Upper lobe of right lung (tissue), 1 donor: ENCODE data around the gene BACE1-AS. TPM values are rescaled to one million over a fixed set of nuclear protein-coding genes. Genes with fewer than 3 reads are reported as not detected.

Source experiments
- ATAC-seq: fragments of 200-7000 bp; cut with Tn5 transposase; one replicate; pipeline ENCODE4 v1.9.1; 2020; ENCODE audit warnings: mild to moderate bottlenecking, moderate library complexity
- DNase-seq: peaks from one replicate; pipeline ENCODE4 v3.0.0-alpha.2; 2020
- H3K27ac ChIP-seq: fragments of 200-600 bp; one replicate; pipeline ENCODE4 v1.8.0; 2022
- H3K27me3 ChIP-seq: fragments of 200-600 bp; one replicate; pipeline ENCODE4 v1.8.0; 2022; ENCODE audit warnings: mild to moderate bottlenecking
- H3K36me3 ChIP-seq: fragments of 200-600 bp; one replicate; pipeline ENCODE4 v1.8.0; 2022
- H3K4me1 ChIP-seq: fragments of 200-600 bp; one replicate; pipeline ENCODE4 v1.8.0; 2022
- H3K4me3 ChIP-seq: fragments of 200-600 bp; one replicate; pipeline ENCODE4 v1.8.0; 2022; ENCODE audit warnings: mild to moderate bottlenecking
- H3K9me3 ChIP-seq: fragments of 200-600 bp; one replicate; pipeline ENCODE4 v1.8.0; 2022
- intact Hi-C: fragments of 100-400 bp; cut with DNase I; formaldehyde crosslinking; loops from one replicate; pipeline ENCODE4 v1.11.0; 2022
- long read RNA-seq: library from polyadenylated mRNA; unstranded; transcript quantifications from one replicate; pipeline ENCODE4 v2.0.0, GENCODE V29; 2021
- total RNA-seq: library from RNA; stranded (reverse); fragmentation: NEBNext Ultra II Directional; extraction: Animal tissue kit (Norgen Biotek cat#: 25700); gene quantifications from one replicate; pipeline ENCODE4 v1.2.1, GENCODE V29; 2021
- TF ChIP-seq, protein P1 (sequence below): fragments of 200-600 bp; IDR thresholded peaks from one replicate; pipeline ENCODE4 v1.8.0; 2022; ENCODE audit warnings: antibody characterized with exemption
- donor health status: DM: no; HTN: yes; CAD: no; lungs with severe emphysema.

Gene BACE1-AS
- 8.2 TPM for total RNA-seq
- long read RNA-seq, partial matches to known transcripts, result 0 of 2 reads
- long read RNA-seq, other reads (novel, unspliced or antisense), result 1 of 2 reads

DNA sequence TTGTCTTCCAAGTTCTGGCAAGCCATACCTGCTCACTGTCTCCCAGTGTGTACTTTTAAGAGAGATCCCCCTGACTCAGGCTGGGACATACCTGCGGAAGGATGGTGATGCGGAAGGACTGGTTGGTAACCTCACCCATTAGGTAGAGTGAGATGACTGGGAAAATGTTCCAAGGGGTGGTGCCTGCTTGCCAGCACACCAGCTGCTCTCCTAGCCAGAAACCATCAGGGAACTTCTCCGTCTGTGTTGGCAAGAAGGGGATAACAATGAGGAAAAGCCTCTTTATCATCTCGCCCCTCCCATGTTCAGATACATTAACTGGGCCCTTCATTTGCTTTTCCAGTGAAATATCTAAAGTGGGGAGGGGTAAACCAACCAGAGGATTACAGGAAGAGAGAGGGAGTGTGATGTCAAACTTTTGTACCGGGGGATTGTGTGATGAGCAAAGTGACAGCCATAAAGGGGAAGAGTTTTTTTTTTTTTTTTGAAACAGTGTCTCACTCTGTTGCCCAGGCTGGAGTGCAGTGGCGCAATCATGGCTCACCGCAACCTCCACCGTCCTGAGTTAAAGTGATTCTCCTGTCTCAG, at the start of gene BACE1-AS:
Gene BACE1-AS, plus strand, starts transcription at position 538 of the 588 bp plus-strand sequence.
- Histone ChIP-seq H3K4me3 (no peak within 1 kb of the TSS), H3K27me3 (no peaks in the 10 kb centered on the region), H3K36me3 (peaks cover 62% of the 10 kb centered on the region), H3K9me3 (no peaks in the 10 kb centered on the region), H3K4me1 (peaks cover 3% of the 10 kb centered on the region), H3K27ac (no peak within 1 kb of the TSS)
- ATAC-seq (no peak), DNase-seq (no peak)
- TF ChIP-seq, protein P1, sequence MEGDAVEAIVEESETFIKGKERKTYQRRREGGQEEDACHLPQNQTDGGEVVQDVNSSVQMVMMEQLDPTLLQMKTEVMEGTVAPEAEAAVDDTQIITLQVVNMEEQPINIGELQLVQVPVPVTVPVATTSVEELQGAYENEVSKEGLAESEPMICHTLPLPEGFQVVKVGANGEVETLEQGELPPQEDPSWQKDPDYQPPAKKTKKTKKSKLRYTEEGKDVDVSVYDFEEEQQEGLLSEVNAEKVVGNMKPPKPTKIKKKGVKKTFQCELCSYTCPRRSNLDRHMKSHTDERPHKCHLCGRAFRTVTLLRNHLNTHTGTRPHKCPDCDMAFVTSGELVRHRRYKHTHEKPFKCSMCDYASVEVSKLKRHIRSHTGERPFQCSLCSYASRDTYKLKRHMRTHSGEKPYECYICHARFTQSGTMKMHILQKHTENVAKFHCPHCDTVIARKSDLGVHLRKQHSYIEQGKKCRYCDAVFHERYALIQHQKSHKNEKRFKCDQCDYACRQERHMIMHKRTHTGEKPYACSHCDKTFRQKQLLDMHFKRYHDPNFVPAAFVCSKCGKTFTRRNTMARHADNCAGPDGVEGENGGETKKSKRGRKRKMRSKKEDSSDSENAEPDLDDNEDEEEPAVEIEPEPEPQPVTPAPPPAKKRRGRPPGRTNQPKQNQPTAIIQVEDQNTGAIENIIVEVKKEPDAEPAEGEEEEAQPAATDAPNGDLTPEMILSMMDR, result no peak
- intact Hi-C loops, result no loop called here

DNA sequence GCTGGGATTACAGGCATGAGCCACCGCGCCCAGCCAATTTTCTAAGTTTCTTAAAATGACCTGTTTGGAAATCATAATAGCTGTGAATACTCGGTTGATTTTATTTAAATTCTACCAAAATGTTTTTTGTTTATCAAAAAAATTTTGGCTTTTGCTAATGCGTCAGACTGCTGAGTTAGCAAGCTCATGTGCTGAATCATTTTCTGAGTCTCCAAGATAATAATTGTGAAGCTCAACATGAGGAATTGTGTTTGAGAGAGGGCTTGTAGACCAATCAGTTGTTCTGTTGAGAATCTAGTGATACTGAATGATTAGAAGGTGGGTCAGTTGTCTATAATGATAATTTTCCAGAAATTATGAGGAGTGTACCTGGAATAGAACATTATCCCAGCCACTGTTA, 42.8 kb upstream of the BACE1-AS start:
- ATAC-seq (no peak), DNase-seq (no peak)
- H3K4me3 ChIP-seq, result no peak overlapping the region
- no peaks in the 10 kb centered on the region for H3K9me3 ChIP-seq
- no peaks in the 10 kb centered on the region for H3K27me3 ChIP-seq
- peaks cover 79% of the 10 kb centered on the region for H3K36me3 ChIP-seq
- TF ChIP-seq, protein P1, result no peak
- no peaks in the 10 kb centered on the region for H3K4me1 ChIP-seq
- no peak overlapping the region for H3K27ac ChIP-seq
- intact Hi-C loops, result no loop called here

DNA sequence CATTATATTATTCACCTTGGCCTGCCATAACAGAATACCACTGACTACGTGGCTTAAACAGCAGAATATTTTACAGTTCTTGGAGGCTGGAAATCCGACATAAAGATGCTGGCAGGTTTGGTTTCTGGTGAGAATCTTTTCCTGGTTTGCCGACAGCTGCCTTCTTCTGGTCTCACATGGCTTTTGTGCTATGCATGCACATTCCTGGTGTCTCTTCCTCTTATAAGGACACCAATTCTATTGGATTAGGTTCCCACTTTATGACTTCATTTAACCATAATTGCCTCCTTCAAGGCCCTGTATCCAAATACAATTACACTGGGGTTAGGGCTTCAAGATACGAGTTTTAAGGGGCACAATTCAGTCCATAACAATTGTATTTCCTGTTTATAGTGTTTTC, 41.6 kb upstream of the BACE1-AS start:
- TF ChIP-seq, protein P1, result no peak
- Histone ChIP-seq H3K9me3 (no peaks in the 10 kb centered on the region), H3K27ac (no peak overlapping the region), H3K27me3 (no peaks in the 10 kb centered on the region), H3K4me1 (no peaks in the 10 kb centered on the region), H3K4me3 (no peak overlapping the region), H3K36me3 (peaks cover 80% of the 10 kb centered on the region)
- no peak for DNase-seq
- no peak for ATAC-seq
- intact Hi-C loops, result no loop called here

DNA sequence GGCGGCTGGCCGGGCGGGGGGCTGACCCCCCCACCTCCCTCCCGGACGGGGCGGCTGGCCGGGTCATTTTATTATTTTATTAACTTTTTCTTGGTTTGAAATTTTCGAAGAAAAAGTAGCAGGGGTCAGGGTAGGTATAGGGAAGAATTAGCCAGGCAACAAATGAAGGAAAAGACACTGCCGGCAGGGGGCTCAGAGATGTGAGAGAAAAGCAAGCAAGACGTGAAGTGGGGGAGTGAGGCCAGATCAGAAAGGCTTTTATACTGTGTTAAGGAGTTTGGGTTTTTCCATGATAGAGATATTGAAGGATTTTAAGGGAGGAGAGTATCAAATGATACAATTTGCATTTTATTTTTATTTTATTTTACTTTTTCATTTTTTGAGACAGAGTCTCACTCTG, 39.6 kb upstream of the BACE1-AS start:
- Histone ChIP-seq H3K4me3 (no peak overlapping the region), H3K4me1 (no peaks in the 10 kb centered on the region), H3K27ac (no peak overlapping the region), H3K27me3 (no peaks in the 10 kb centered on the region), H3K9me3 (no peaks in the 10 kb centered on the region), H3K36me3 (peaks cover 81% of the 10 kb centered on the region)
- TF ChIP-seq, protein P1, result no peak
- intact Hi-C loops, result no loop called here
- ATAC-seq, result no peak
- no peak for DNase-seq

DNA sequence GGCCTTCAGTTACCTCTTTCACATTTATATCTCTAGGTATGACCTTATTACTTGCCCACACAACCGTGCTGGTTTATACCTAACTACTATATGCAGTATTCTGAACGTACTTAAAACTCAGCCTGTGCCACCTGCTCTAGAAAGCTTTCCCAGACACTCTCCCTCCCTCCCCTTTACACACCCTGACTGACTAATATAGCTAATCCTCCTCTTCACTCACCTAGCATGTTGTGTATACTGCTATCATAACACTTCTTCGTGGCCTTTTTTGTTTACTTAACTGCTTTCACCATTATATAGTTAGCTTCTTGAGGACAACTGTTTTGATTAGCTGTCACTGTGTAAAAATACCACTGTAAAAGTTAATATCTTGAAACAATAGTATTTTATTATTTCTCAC, 35.2 kb upstream of the BACE1-AS start:
- DNase-seq, result no peak
- intact Hi-C loops, result no loop called here
- no peak for ATAC-seq
- peaks cover 47% of the 10 kb centered on the region for H3K36me3 ChIP-seq
- H3K9me3 ChIP-seq, result no peaks in the 10 kb centered on the region
- TF ChIP-seq, protein P1, result no peak
- no peak overlapping the region for H3K4me3 ChIP-seq
- no peak overlapping the region for H3K27ac ChIP-seq
- H3K4me1 ChIP-seq, result no peaks in the 10 kb centered on the region
- H3K27me3 ChIP-seq, result no peaks in the 10 kb centered on the region

DNA sequence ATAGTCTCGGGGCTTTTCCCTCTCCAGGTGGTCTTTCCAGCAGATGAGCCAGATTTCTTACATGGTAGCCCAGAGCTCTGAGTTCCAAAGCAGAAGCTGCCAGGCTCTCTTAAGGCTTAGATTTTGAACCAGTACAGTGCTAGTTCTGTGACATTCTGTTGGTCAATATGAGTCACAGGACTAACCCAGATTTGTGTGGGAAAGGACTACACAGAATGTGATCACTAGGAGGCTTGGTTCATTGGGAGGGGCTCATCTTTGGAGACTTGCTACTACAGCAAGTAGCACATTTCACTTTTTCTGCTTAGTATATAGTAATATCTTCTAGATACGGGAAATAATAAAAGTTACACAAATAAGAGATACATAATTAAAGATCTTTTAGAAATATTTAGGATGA, 34.6 kb upstream of the BACE1-AS start:
- H3K36me3 ChIP-seq, result peaks cover 53% of the 10 kb centered on the region
- H3K9me3 ChIP-seq, result no peaks in the 10 kb centered on the region
- H3K4me3 ChIP-seq, result no peak overlapping the region
- H3K27ac ChIP-seq, result no peak overlapping the region
- DNase-seq (no peak), ATAC-seq (no peak)
- intact Hi-C loops, result no loop called here
- TF ChIP-seq, protein P1, result no peak
- no peaks in the 10 kb centered on the region for H3K27me3 ChIP-seq
- no peaks in the 10 kb centered on the region for H3K4me1 ChIP-seq
